Measurements from ENCODE around the gene ATXN1.

Gene ATXN1

GRCh38 chr6:16729183-16729691, 32.0 kb downstream of the ATXN1 start:
- TF ChIP-seq CTCF (IDR thresholded peaks at IDR 0.05; ENCODE audit: low read depth, low read length, missing control alignments): no peak
- no peak for DNase-seq (ENCODE audit: low read depth)
- H3K4me3 ChIP-seq (ENCODE audit: low read depth, low read length): no peak overlapping the region

- no peak overlapping the region for H3K4me3 ChIP-seq (ENCODE audit: low read depth, low read length)
- no peak for TF ChIP-seq CTCF (IDR thresholded peaks at IDR 0.05; ENCODE audit: low read depth, low read length, missing control alignments)
- DNase-seq (ENCODE audit: low read depth): no peak
Observed at GRCh38 chr6:16728513-16729182, 32.6 kb downstream of the ATXN1 start.

GRCh38 chr6:16727996-16728395, 33.3 kb downstream of the ATXN1 start:
- no peak for DNase-seq (ENCODE audit: low read depth)
- no peak overlapping the region for H3K4me3 ChIP-seq (ENCODE audit: low read depth, low read length)
- no peak for TF ChIP-seq CTCF (IDR thresholded peaks at IDR 0.05; ENCODE audit: low read depth, low read length, missing control alignments)

GRCh38 chr6:16725145-16725864, 36.0 kb downstream of the ATXN1 start:
- no peak for DNase-seq (ENCODE audit: low read depth)
- no peak overlapping the region for H3K4me3 ChIP-seq (ENCODE audit: low read depth, low read length)

GRCh38 chr6:16723826-16724225, 37.4 kb downstream of the ATXN1 start:
- H3K4me3 ChIP-seq (ENCODE audit: low read depth, low read length): no peak overlapping the region
- TF ChIP-seq CTCF (IDR thresholded peaks at IDR 0.05; ENCODE audit: low read depth, low read length, missing control alignments): no peak
- no peak for DNase-seq (ENCODE audit: low read depth)

More at GRCh38 chr6:16725145-16725864, 36.0 kb downstream of the ATXN1 start:
- no peak for TF ChIP-seq CTCF (IDR thresholded peaks at IDR 0.05; ENCODE audit: low read depth, low read length, missing control alignments)

- H3K4me3 ChIP-seq (ENCODE audit: low read depth, low read length): no peak overlapping the region
- no peak for TF ChIP-seq CTCF (IDR thresholded peaks at IDR 0.05; ENCODE audit: low read depth, low read length, missing control alignments)
- no peak for DNase-seq (ENCODE audit: low read depth)
Observed at GRCh38 chr6:16723402-16723801, 37.9 kb downstream of the ATXN1 start.
